Lung (tissue), 13 donors: Measurements from ENCODE around the gene SMIM44. TPM values are rescaled to one million over a fixed set of nuclear protein-coding genes. Genes with fewer than 3 reads are reported as not detected.

Source experiments
- ATAC-seq: fragments of 200-7000 bp; cut with Tn5 transposase; one replicate; pipeline ENCODE4 v1.9.1; 2020; ENCODE audit warnings: moderate number of reproducible peaks; ENCODE audit not compliant: insufficient read depth, low FRiP score
- DNase-seq, 3 donors: peaks; one replicate each; pipeline ENCODE4 v3.0.0-alpha.2; 2013 to 2017
- H3K27ac ChIP-seq, 2 donors: one replicate each; pipeline ENCODE4 v1.5.1; 2013; ENCODE audit warnings: mild to moderate bottlenecking in 2 of 2, moderate library complexity in 2 of 2, control low read depth in 1 of 2, inconsistent platforms in 1 of 2, low read depth in 1 of 2, low read length in 1 of 2
- H3K27me3 ChIP-seq, 3 donors: one replicate each; pipeline ENCODE4 v1.5.1; 2013; ENCODE audit warnings: low read length in 2 of 3; ENCODE audit not compliant: control insufficient read depth in 3 of 3, insufficient read depth in 3 of 3
- H3K36me3 ChIP-seq, 4 donors: one replicate each; pipeline ENCODE4 v1.5.1; 2013; ENCODE audit warnings: low read length in 4 of 4, mild to moderate bottlenecking in 1 of 4, moderate library complexity in 1 of 4; ENCODE audit not compliant: control insufficient read depth in 4 of 4, insufficient read depth in 4 of 4
- H3K4me1 ChIP-seq, 5 donors: one replicate each; pipeline ENCODE4 v1.5.1; 2013; ENCODE audit warnings: low read length in 5 of 5, mild to moderate bottlenecking in 2 of 5, moderate library complexity in 1 of 5; ENCODE audit not compliant: control insufficient read depth in 5 of 5, insufficient read depth in 5 of 5
- H3K4me3 ChIP-seq: one replicate; pipeline ENCODE4 v1.5.1; 2013; ENCODE audit warnings: mild to moderate bottlenecking, control low read depth, moderate library complexity
- H3K9ac ChIP-seq, 2 donors: one replicate each; pipeline ENCODE4 v1.5.1; 2013; ENCODE audit warnings: low read length in 2 of 2, control low read depth in 1 of 2; ENCODE audit not compliant: insufficient read depth in 1 of 2
- H3K9me3 ChIP-seq, 4 donors: one replicate each; pipeline ENCODE4 v1.5.1; 2013; ENCODE audit warnings: low read length in 3 of 4, mild to moderate bottlenecking in 1 of 4, moderate library complexity in 1 of 4; ENCODE audit not compliant: control insufficient read depth in 4 of 4, insufficient read depth in 3 of 4
- WGBS, 2 donors: extraction: QIAGEN DNeasy Blood & Tissue Kit; methylation state at CpG; one replicate each; pipeline ENCODE4 v1.1.7; 2013; 5-methylcytosine and 5-hydroxymethylcytosine counted together
- polyA plus RNA-seq, 2 donors: library from polyadenylated mRNA; stranded (reverse); fragments of 200-250 nt; gene quantifications; one replicate each; pipeline ENCODE4 v1.2.1, GENCODE V29; 2013
- small RNA-seq: library from RNA; depleted of rRNA; stranded (forward); fragments of <200 nt; gene quantifications from one replicate; pipeline ENCODE3, GENCODE V24; 2014; ENCODE audit warnings: low replicate concordance
- total RNA-seq, 2 donors: library from RNA; depleted of rRNA in 1 of 2; stranded (reverse); fragments of >200 nt in 1 of 2; gene quantifications; one replicate each; pipeline ENCODE4 v1.2.1, GENCODE V29; 2014 to 2021
- TF ChIP-seq, protein P1 (sequence below): IDR thresholded peaks from 2 replicates; pipeline ENCODE4 v1.5.1; 2012; ENCODE audit warnings: mild to moderate bottlenecking; ENCODE audit errors: control extremely low read depth, extremely low read depth
- donor health status: control.
- donor health status: control.
- donor health status: Bipolar disorder and iron deficiency.
- donor health status: healthy.
- donor health status: DM: yes; HTN: yes; CAD: no.

SMIM44 gene
- total and polyA plus RNA-seq, 4 donors = not detected

DNA sequence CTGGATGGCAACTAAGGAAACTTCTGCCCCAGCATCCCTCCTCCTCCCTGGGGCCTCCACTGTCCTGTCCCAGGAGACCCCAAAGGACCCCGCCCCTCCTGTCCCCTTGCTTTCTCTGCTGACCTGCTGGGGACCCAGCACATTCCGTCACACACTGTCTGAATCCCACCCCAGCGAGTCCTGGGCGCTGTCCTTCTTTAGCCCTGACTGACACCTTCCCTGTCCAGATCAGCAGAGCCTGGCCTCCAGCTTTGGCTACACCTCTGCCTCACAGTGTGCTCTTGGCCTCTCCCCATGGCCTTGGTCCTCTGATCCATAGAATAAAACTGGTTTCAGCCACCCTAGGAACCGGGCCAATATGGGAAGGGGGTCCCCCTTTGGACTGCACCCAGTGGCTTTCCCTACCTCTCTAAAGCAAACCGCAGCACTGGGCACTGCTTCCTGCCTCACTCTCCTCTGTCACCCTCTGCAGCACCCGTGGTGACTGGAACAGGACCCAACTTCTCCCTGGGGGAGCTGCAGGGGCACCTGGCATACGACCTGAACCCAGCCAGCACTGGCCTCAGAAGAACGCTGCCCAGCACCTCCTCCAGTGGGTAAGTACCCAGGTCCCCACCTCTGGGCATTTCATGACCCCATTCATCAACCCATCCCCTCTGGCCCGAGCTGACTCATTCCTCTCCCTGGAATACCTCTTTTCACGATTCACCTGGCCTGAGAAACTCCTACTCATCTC lies 49.3 kb downstream of the SMIM44 start:
- Histone ChIP-seq H3K27me3 (no peaks in the 10 kb centered on the region), H3K9ac (peak overlapping the region in 1 of 2 donors; percentile 78), H3K4me3 (no peak overlapping the region), H3K36me3 (peaks cover 4 to 31% (median 30%) of the 10 kb centered on the region in 4 donors), H3K4me1 (peaks cover 0 to 13% (median 0%) of the 10 kb centered on the region in 5 donors), H3K9me3 (peaks cover 0 to 2% (median 0%) of the 10 kb centered on the region in 4 donors), H3K27ac (peak overlapping the region; percentile 75 to 91)
- ATAC-seq = no peak
- WGBS, 2 donors = 95 to 96% methylated on average over 11 of the region's 11 CpGs
- no peak for DNase-seq
- TF ChIP-seq, protein P1, sequence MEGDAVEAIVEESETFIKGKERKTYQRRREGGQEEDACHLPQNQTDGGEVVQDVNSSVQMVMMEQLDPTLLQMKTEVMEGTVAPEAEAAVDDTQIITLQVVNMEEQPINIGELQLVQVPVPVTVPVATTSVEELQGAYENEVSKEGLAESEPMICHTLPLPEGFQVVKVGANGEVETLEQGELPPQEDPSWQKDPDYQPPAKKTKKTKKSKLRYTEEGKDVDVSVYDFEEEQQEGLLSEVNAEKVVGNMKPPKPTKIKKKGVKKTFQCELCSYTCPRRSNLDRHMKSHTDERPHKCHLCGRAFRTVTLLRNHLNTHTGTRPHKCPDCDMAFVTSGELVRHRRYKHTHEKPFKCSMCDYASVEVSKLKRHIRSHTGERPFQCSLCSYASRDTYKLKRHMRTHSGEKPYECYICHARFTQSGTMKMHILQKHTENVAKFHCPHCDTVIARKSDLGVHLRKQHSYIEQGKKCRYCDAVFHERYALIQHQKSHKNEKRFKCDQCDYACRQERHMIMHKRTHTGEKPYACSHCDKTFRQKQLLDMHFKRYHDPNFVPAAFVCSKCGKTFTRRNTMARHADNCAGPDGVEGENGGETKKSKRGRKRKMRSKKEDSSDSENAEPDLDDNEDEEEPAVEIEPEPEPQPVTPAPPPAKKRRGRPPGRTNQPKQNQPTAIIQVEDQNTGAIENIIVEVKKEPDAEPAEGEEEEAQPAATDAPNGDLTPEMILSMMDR = no peak

GRCh38 chr19:3433313-3433712 lies 49.9 kb downstream of the SMIM44 start:
- H3K27me3 ChIP-seq = no peaks in the 10 kb centered on the region
- 84% methylated on average over 10 to 12 of the region's 12 CpGs for WGBS, 2 donors
- H3K9ac ChIP-seq = no peak overlapping the region
- DNase-seq (peak in 1 of 3 donors; percentile 42), ATAC-seq (no peak)
- H3K27ac ChIP-seq = peak overlapping the region; percentile 51 to 70
- H3K36me3 ChIP-seq = peaks cover 4 to 30% (median 26%) of the 10 kb centered on the region in 4 donors
- TF ChIP-seq, protein P1 = no peak
- H3K9me3 ChIP-seq = peaks cover 0 to 2% (median 0%) of the 10 kb centered on the region in 4 donors
- H3K4me1 ChIP-seq = peaks cover 0 to 13% (median under 1%) of the 10 kb centered on the region in 5 donors
- H3K4me3 ChIP-seq = no peak overlapping the region

Small RNA genes within 50 kb of the gene (small RNA-seq; reads per million reads assigned to genes)
- gene RF00212 = not detected

Other genes with a start within 250 kb of the SMIM44 start
- 100 to 1,000 TPM in 1 of 2 donors, 10 to 100 TPM in 1; 43.9 to 208 TPM for gene NFIC, start 116.9 kb downstream of the SMIM44 start, total RNA-seq
- gene NFIC, start 116.9 kb downstream of the SMIM44 start, polyA plus RNA-seq = 10 to 100 TPM; 40.4 to 55.6 TPM
- gene SMIM24, start 2.9 kb downstream of the SMIM44 start, total RNA-seq = under 1 TPM in 1 of 2 donors, not detected in 1; 0.15 TPM
- under 1 TPM; 0.10 to 0.22 TPM for gene SMIM24, start 2.9 kb downstream of the SMIM44 start, polyA plus RNA-seq
- 10 to 100 TPM in 1 of 2 donors, 1 to 10 TPM in 1; 7.8 to 18.5 TPM for gene DOHH, start 17.2 kb upstream of the SMIM44 start, total RNA-seq
- gene DOHH, start 17.2 kb upstream of the SMIM44 start, polyA plus RNA-seq = 10 to 100 TPM; 20.1 to 21.5 TPM
- gene FZR1, start 22.9 kb upstream of the SMIM44 start, total RNA-seq = 10 to 100 TPM; 35.7 to 45.8 TPM
- 10 to 100 TPM; 20.0 to 21.0 TPM for gene FZR1, start 22.9 kb upstream of the SMIM44 start, polyA plus RNA-seq
- 1 to 10 TPM in 1 of 2 donors, under 1 TPM in 1; 0.74 to 5.8 TPM for gene TEKTIP1, start 55.7 kb upstream of the SMIM44 start, total RNA-seq
- gene TEKTIP1, start 55.7 kb upstream of the SMIM44 start, polyA plus RNA-seq = 1 to 10 TPM in 1 of 2 donors, under 1 TPM in 1; 0.20 to 1.1 TPM
- 10 to 100 TPM; 25.5 to 78.4 TPM for gene MFSD12, start 74.1 kb upstream of the SMIM44 start, total RNA-seq
- gene MFSD12, start 74.1 kb upstream of the SMIM44 start, polyA plus RNA-seq = 10 to 100 TPM; 60.0 to 64.4 TPM
- 10 to 100 TPM; 60.2 to 91.3 TPM for gene HMG20B, start 89.5 kb upstream of the SMIM44 start, total RNA-seq
- 10 to 100 TPM; 51.1 to 93.4 TPM for gene HMG20B, start 89.5 kb upstream of the SMIM44 start, polyA plus RNA-seq
- 1 to 10 TPM; 1.9 to 2.1 TPM for gene GIPC3, start 102.0 kb upstream of the SMIM44 start, total RNA-seq
- gene GIPC3, start 102.0 kb upstream of the SMIM44 start, polyA plus RNA-seq = 1 to 10 TPM; 1.6 to 1.8 TPM
- 1 to 10 TPM; 2.8 to 7.6 TPM for gene TBXA2R, start 123.4 kb upstream of the SMIM44 start, total RNA-seq
- 1 to 10 TPM; 2.5 to 4.3 TPM for gene TBXA2R, start 123.4 kb upstream of the SMIM44 start, polyA plus RNA-seq
- gene CACTIN, start 143.3 kb upstream of the SMIM44 start, total RNA-seq = 10 to 100 TPM; 18.4 to 23.4 TPM
- gene CACTIN, start 143.3 kb upstream of the SMIM44 start, polyA plus RNA-seq = 10 to 100 TPM; 16.7 to 19.1 TPM
- gene PIP5K1C, start 217.0 kb upstream of the SMIM44 start, total RNA-seq = 10 to 100 TPM; 22.4 to 39.4 TPM
- gene PIP5K1C, start 217.0 kb upstream of the SMIM44 start, polyA plus RNA-seq = 10 to 100 TPM; 16.3 to 18.6 TPM
- gene TJP3, start 224.9 kb upstream of the SMIM44 start, total RNA-seq = 10 to 100 TPM; 42.8 to 56.4 TPM
- gene TJP3, start 224.9 kb upstream of the SMIM44 start, polyA plus RNA-seq = 10 to 100 TPM; 18.4 to 57.8 TPM